Fibroblast of lung (primary cell): ENCODE data around the gene CHST11. TPM values are rescaled to one million over a fixed set of nuclear protein-coding genes. Genes with fewer than 3 reads are reported as not detected.

ENCODE experiments used
- DNase-seq, 2 donors: peaks; one replicate each; pipeline versions ENCODE4 v3.0.0 to v3.0.0-alpha.2; 2010; ENCODE audit warnings: low read depth in 2 of 2
- H2AFZ ChIP-seq: 2 replicates; pipeline ENCODE4 v1.5.1; 2012; ENCODE audit warnings: low read length, control low read depth, inconsistent platforms
- H3K27ac ChIP-seq: 2 replicates; pipeline ENCODE4 v1.5.1; 2011; ENCODE audit warnings: low read length, control low read depth; ENCODE audit not compliant: insufficient read depth
- H3K27me3 ChIP-seq: 2 replicates; pipeline ENCODE4 v1.5.1; 2011; ENCODE audit warnings: mild to moderate bottlenecking, low read length; ENCODE audit not compliant: control insufficient read depth, insufficient read depth
- H3K36me3 ChIP-seq: 2 replicates; pipeline ENCODE4 v1.5.1; 2011; ENCODE audit warnings: low read length; ENCODE audit not compliant: control insufficient read depth, insufficient read depth
- H3K4me1 ChIP-seq: 2 replicates; pipeline ENCODE4 v1.5.1; 2011; ENCODE audit warnings: low read length; ENCODE audit not compliant: control insufficient read depth, insufficient read depth; ENCODE audit errors: extremely low read depth
- H3K4me2 ChIP-seq: 2 replicates; pipeline ENCODE4 v1.5.1; 2011; ENCODE audit warnings: low read length, control low read depth; ENCODE audit not compliant: insufficient read depth; ENCODE audit errors: extremely low read depth
- H3K4me3 ChIP-seq, 4 experiments: fragments of 200-600 bp in 1 of 4; sonication (generic) in 1 of 4; replicated peaks in 1 of 4; 2 replicates each; pipeline ENCODE4 v1.5.1; 2011 to 2016; ENCODE audit warnings: low read length in 4 of 4, low read depth in 3 of 4, mild to moderate bottlenecking in 3 of 4, control low read depth in 2 of 4, inconsistent platforms in 1 of 4, mixed read lengths in 1 of 4; ENCODE audit not compliant: insufficient read depth in 1 of 4; ENCODE audit errors: control extremely low read depth in 1 of 4
- H3K79me2 ChIP-seq: 2 replicates; pipeline ENCODE4 v1.5.1; 2012; ENCODE audit warnings: mild to moderate bottlenecking, low read length, inconsistent platforms; ENCODE audit not compliant: control insufficient read depth, insufficient read depth
- H3K9ac ChIP-seq: 2 replicates; pipeline ENCODE4 v1.5.1; 2011; ENCODE audit warnings: mild to moderate bottlenecking, low read length, control low read depth; ENCODE audit not compliant: insufficient read depth
- H3K9me3 ChIP-seq: 2 replicates; pipeline ENCODE4 v1.5.1; 2012; ENCODE audit warnings: low read depth, low read length; ENCODE audit not compliant: control insufficient read depth, insufficient read depth
- H4K20me1 ChIP-seq: 2 replicates; pipeline ENCODE4 v1.5.1; 2011; ENCODE audit warnings: low read length; ENCODE audit not compliant: control insufficient read depth, insufficient read depth; ENCODE audit errors: extremely low read depth
- CTCF ChIP-seq, 2 donors: IDR thresholded peaks in 1 of 2; conservative IDR thresholded peaks in 1 of 2; 1 replicate in 1 of 2; 2 replicates in 1 of 2; pipeline ENCODE4 v1.5.1; 2011 to 2012; ENCODE audit warnings: low read length in 2 of 2, control low read depth in 1 of 2, inconsistent platforms in 1 of 2, low read depth in 1 of 2, mild to moderate bottlenecking in 1 of 2
- EZH2 ChIP-seq: IDR thresholded peaks from 2 replicates; pipeline ENCODE4 v1.5.1; 2012; ENCODE audit warnings: low read length, control low read depth, mild to moderate bottlenecking; ENCODE audit errors: missing control alignments
- polyA plus RNA-seq, 2 donors: library from polyadenylated mRNA; depleted of rRNA in 1 of 2; stranded (reverse) in 1 of 2; unstranded in 1 of 2; fragments of >200 nt; gene quantifications; 2 replicates each; pipeline ENCODE4 v1.2.1, GENCODE V29; 2011 to 2012; ENCODE audit warnings: missing spikeins in 1 of 2
- total RNA-seq: library from RNA; depleted of rRNA; stranded (reverse); fragments of >200 nt; gene quantifications from 2 replicates; pipeline ENCODE4 v1.2.1, GENCODE V29; 2014

Gene CHST11
- total and polyA plus RNA-seq, 2 donors (not counting 1 experiment from before 2014, with no cell fraction given): 3.5 to 9.1 TPM

- Histone ChIP-seq H3K27ac (no peak overlapping the region), H3K9me3 (no peaks in the 10 kb centered on the region), H3K4me3 (no peak overlapping the region), H3K36me3 (no peaks in the 10 kb centered on the region), H3K4me2 (no peak overlapping the region), H3K9ac (no peak overlapping the region), H3K4me1 (peaks cover 2% of the 10 kb centered on the region), H4K20me1 (no peaks in the 10 kb centered on the region), H3K27me3 (no peaks in the 10 kb centered on the region), H2AFZ (no peak overlapping the region), H3K79me2 (no peaks in the 10 kb centered on the region)
- no peak for DNase-seq
- TF ChIP-seq CTCF (conservative IDR thresholded peaks at IDR 0.05 in 1 of 2, IDR thresholded peaks at IDR 0.05 in 1 of 2; ENCODE audit: low read depth in 1 of 2, low read length in 2 of 2) (no peak), EZH2 (no peak)
These were observed 43.1 kb downstream of the CHST11 start for GRCh38 chr12:104499668-104500332.

DNA sequence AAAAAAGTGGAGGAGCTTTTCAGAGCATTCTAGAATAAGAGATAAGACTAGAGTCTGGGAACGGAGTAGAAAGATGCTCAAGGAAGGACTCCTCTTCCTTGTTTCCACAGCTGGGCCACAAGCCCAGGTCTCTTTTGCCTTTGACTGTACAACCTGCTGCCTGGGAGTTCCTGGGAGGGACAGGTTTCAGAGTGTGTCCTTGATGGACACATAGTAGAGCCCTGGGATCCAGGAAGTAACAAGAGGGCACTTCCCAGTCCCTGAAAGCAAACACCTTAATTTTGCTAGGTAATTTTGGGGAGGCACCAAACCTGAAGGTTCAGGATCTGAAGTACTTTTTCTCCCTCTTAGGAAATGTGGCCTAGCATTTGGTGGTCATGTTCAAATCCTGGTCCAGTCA, 44.4 kb downstream of the CHST11 start:
- Histone ChIP-seq H3K4me1 (peaks cover 2% of the 10 kb centered on the region), H4K20me1 (no peaks in the 10 kb centered on the region), H3K9me3 (no peaks in the 10 kb centered on the region), H3K27me3 (no peaks in the 10 kb centered on the region), H3K36me3 (no peaks in the 10 kb centered on the region), H3K9ac (no peak overlapping the region), H2AFZ (no peak overlapping the region), H3K4me3 (no peak overlapping the region), H3K27ac (no peak overlapping the region), H3K79me2 (no peaks in the 10 kb centered on the region), H3K4me2 (no peak overlapping the region)
- no peak for TF ChIP-seq CTCF (conservative IDR thresholded peaks at IDR 0.05 in 1 of 2, IDR thresholded peaks at IDR 0.05 in 1 of 2; ENCODE audit: low read depth in 1 of 2, low read length in 2 of 2)
- TF ChIP-seq EZH2: no peak
- no peak for DNase-seq

DNA sequence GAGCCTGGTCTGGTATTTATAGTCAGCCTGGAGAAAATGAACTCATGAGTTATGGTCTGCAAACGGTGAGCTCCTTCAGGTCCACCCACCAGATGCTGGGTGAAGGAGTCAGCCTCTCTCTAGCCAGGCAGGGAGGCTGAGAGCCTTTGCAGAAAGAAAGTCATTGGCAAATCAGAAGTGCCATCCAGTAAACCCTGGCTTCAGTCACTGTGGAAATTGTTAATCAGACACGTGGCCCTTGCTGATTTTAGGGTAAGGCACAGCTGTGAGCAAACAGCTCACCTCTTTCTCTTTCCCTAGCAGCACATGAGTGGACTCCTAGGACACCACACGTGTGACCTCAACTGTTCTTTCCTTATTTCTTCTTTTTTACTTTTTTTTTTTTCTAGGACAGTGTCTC, 44.9 kb downstream of the CHST11 start:
- Histone ChIP-seq H3K9ac (no peak overlapping the region), H2AFZ (no peak overlapping the region), H4K20me1 (no peaks in the 10 kb centered on the region), H3K4me2 (no peak overlapping the region), H3K4me3 (no peak overlapping the region), H3K9me3 (no peaks in the 10 kb centered on the region), H3K27ac (no peak overlapping the region), H3K36me3 (no peaks in the 10 kb centered on the region), H3K27me3 (no peaks in the 10 kb centered on the region), H3K4me1 (peaks cover 2% of the 10 kb centered on the region), H3K79me2 (no peaks in the 10 kb centered on the region)
- no peak for DNase-seq
- TF ChIP-seq CTCF (conservative IDR thresholded peaks at IDR 0.05 in 1 of 2, IDR thresholded peaks at IDR 0.05 in 1 of 2; ENCODE audit: low read depth in 1 of 2, low read length in 2 of 2) (no peak), EZH2 (no peak)
